Measurements from ENCODE around the gene SEMA3A.

DNA sequence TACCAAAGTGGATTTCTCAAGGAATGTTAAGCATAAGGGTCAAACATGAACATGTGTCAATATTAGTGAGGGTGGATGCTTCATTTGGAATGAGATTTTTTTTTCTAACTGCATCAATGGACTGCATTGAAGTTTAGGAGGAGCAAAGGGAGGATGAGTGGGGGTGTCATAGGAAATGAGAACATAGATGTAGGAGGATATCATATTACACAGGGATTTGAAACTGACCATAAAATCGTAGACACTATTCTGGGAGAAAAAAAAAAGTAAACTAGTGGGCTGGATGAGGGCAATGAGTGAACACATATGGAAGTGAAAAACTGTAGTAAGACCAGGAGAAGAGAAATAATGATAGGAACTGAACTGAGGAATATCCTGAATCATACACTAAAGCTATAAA is 109.4 kb downstream of the SEMA3A start:
- TF ChIP-seq, protein P1, sequence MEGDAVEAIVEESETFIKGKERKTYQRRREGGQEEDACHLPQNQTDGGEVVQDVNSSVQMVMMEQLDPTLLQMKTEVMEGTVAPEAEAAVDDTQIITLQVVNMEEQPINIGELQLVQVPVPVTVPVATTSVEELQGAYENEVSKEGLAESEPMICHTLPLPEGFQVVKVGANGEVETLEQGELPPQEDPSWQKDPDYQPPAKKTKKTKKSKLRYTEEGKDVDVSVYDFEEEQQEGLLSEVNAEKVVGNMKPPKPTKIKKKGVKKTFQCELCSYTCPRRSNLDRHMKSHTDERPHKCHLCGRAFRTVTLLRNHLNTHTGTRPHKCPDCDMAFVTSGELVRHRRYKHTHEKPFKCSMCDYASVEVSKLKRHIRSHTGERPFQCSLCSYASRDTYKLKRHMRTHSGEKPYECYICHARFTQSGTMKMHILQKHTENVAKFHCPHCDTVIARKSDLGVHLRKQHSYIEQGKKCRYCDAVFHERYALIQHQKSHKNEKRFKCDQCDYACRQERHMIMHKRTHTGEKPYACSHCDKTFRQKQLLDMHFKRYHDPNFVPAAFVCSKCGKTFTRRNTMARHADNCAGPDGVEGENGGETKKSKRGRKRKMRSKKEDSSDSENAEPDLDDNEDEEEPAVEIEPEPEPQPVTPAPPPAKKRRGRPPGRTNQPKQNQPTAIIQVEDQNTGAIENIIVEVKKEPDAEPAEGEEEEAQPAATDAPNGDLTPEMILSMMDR (IDR thresholded peaks at IDR 0.05) = no peak
- TF ChIP-seq ZFX (IDR thresholded peaks at IDR 0.05; ENCODE audit: borderline replicate concordance) = no peak

All from 22Rv1 (cell line).